Activated CD8-positive, alpha-beta memory T cell treated with anti-CD3 and anti-CD28 coated beads, Interleukin-2, amount 50 U/mL, for 48 hours (primary cell): ENCODE data around the gene HMCN1.
"Not testable (repeated sequence)": the region's sequence is repeated elsewhere in the genome, so short reads cannot be mapped to it uniquely, and the experiment has no call there.

Experiments used
- DNase-seq: peaks from one replicate; pipeline ENCODE4 v3.0.0-alpha.2; 2020

HMCN1 gene

DNA sequence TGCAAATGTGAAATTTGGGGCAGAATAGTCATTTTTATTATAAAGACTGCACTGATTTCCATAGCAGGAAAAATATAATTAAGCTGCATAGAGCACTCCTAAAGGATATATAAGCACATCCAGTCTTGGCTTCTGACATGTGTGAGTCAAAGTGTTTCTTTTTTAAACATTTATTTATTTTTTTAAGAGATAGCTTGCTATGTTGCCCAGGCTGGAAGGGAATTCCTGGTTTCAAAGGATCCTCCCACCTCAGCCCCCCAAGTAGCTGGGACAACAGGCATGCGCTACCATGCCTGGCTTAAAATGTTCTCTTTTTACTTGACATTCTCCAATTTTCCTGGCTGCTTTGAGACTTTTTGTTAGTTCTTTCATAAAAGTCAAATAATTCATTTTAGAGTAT, 126.1 kb downstream of the HMCN1 start:
- no peak for DNase-seq

DNA sequence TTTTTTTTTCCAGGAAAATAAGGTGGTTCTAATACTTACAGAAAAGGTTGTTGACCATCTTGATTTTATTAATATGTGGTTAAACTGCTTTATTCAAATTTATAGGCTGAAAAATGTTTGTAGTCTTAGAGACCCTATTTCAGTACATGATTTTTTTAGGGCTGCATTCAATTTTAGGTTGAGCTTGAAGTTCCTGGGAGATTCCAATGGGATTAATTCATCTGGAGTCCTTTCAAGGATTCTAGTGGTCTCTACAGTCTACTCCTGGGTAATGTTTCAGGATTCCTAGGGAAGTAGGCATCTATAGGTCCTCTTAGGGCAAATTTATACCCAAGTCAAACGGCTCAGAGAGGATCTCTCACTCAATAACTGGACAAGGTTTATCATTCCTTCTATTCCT, 126.7 kb downstream of the HMCN1 start:
- no peak for DNase-seq

DNA sequence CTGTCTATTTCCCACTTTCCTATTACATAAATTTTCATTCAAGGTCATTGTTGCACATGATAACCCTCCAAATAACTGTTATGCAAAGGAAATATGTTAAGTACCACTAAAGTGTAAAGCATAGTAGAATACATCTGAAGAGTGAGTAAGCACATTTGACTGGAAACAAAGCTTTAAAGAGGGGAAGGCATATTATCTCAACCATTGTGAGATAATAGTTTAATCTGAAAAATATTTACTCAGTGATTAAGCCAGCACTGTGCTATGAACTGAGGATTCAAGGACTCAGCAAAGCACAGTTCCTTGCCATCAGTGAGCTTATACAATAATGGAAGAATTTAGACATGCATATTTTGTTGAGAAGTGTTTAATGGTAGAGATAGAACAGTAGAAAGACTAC, 127.4 kb downstream of the HMCN1 start:
- no peak for DNase-seq

DNA sequence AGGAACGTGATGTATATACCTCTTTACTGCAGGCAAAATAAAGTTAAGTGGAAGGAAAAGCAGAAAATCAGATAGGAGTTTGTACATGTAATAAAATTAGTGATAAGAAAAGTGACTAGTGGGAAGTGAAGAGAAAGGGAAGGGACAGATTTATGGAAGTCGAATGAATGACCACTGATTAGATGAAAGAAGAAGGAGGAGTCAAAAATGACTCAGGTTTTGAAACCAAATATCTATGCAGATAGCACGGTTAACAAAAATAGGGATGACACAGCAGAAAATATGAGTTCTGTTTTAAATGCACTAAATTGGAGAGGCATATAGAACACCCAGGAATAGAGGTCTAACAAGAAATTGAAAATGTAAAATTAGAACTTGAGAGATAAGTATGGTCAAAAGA, 128.0 kb downstream of the HMCN1 start:
- DNase-seq = no peak

DNA sequence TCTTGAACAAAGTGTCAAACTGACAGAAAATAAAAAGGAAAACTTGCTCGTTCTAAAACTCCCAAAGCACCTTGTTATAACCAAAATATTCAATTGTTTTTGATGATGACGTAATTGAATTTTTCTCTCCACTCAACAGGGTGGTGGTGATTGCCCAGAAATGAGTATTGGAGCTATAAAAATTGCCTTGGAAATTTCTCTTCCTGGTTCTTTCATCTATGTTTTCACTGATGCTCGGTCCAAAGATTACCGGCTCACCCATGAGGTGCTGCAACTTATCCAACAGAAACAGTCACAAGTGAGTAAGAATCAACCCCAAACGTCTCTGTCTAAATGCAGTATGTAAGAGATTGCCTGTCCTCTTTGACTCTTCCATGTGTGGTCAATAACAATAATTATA, 130.1 kb downstream of the HMCN1 start:
- DNase-seq = no peak

DNA sequence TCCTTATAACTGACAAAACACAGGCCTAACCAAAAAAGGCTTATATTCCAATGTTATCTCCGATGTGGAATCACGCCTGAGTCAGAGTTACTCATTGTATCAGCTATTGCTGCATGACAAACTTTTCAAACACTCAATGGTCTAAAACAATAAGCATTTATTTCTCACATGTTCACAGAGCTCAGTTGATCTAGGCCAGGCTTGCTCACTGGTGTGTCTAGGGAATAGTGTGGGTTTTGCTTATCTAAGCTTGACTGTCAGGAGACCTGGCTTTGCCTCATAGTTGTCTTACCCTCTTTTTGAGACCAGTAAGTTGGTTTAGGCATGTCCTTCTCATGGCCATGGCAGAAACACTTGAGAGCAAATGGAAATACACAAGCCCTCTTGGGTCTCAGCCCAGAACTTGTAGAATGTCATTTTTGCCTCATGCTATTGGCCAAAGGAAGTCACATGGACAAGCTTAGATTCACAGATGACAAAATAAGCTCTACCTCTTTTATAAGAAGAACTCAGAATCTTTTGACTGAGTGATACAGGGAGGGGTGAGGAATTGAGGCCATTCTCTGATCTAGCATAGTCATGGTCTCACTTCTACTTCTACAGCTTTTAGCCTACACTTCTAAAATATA, 130.8 kb downstream of the HMCN1 start:
- no peak for DNase-seq

DNA sequence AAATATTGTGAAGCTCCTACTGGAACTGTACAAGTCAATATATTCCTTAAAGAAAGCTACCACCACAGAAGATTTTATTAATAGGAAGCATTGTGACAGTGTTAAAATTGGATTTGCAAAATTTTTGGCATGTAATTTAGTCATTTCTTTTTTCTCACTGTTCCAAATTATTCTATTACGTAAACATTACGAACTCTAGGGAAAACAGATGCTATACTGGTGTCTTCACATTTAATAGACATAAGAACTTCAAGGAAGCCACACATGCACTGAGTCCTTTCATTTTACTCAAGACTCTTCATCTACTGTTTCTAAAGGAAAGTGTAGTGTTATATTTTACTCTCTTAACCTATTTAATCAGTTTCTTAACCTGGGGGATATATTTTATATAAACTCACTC, 135.4 kb downstream of the HMCN1 start:
- no peak for DNase-seq

DNA sequence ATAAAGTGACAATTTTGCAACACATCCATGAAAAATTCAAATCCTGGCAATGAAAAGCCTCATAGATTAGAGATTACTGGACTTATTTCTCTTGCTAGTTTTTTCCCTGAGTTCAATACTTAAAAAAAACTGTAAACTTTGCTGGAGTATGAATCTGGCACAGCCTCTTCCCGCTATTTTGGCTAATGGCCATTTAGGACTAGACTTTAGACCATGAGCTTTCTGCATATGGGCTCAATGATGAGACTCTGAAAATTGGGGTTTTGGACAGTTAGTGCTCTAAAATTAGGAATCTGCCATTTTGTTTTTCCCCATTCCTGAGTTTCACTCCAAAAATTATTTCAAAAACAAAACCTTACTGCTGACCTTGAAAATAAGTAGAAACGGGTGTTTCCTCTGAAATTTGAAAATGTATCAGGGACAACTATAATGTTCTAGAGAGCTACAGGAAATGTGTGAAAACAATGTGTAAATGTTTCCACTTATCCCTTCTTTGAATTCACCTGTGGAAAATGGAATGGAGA, 137.5 kb downstream of the HMCN1 start:
- no peak for DNase-seq

DNA sequence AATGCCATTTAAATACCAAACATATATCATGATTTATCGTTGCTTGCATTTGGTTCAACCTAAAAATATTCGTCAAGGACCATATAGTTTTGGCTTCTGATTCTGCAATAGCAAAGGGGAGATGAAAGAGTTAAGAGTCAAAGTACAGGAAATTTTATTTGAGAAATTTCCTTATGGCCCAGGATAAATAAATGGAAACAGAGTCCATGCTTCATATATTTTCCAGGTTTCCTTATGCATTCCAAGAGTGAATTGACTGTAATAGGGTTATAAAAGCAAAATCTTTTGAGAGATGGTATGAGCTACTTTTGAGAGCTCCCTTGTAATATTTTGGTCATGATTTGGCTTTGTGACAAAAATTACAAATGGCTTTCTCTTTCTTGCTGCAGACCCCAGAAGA, 140.1 kb downstream of the HMCN1 start:
- DNase-seq = no peak

DNA sequence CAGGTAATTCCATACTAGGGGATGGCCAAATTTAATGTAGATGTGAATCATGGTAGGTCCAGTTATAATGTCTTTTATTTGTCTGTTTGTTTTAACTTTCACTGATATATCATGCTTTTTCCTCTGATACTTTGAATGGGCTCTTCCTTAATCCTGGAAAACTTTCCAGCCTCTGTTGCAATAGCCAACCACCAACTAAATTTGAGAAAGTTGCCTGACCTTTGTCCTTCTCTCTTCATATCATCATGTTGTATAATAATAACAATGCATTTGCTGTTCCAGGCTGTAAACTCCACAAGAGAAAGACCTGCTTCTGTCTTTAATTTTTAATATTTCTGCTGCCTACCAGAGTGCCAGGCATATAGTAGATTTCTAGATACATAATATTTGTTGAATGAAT, 146.1 kb downstream of the HMCN1 start:
- no peak for DNase-seq

DNA sequence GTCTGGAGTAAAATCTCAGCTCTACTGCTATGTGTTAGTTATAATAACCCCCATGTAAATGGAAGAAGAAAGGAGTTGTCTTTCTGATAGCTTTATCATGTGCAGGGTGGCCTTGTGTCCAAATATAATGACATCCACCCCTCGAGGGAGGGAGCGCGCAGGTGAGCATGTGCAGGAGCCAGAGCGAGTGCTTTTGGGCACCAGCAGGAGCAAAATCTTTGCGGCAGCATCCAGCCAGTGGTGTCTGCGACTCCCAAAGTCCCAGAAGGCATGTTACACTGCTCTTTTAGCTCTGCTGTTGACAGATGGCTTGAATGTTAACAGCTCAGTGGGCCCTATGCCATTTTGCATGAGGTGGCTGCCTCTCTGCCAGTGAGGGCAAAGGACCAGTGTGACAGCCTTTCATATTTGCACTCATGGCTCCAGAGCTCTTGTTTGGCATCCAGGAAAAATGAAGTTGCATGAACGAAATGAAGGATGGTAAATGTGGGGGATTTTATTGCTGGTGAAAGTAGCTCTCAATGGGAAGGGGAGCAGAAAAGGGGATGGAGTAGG, 146.7 kb downstream of the HMCN1 start:
- no peak for DNase-seq

DNA sequence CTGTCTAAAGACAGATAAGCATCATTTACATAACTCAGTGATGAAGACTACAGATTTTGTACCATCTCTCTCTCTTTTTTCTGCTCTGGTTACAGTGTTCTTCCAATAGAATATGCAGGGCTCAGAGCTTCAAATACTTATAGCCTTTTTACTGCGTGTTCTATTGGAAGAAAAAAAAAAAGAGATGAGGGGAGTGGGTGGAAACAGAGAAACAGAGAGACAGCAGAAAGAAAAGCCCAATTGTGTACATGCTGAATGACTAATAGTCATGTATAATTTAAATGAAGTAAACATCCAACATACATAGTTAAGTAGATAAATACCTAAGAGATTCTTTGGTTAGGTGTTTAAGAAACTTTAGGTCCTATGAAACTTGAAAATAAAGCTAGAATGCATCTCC, 151.9 kb downstream of the HMCN1 start:
- DNase-seq = no peak

DNA sequence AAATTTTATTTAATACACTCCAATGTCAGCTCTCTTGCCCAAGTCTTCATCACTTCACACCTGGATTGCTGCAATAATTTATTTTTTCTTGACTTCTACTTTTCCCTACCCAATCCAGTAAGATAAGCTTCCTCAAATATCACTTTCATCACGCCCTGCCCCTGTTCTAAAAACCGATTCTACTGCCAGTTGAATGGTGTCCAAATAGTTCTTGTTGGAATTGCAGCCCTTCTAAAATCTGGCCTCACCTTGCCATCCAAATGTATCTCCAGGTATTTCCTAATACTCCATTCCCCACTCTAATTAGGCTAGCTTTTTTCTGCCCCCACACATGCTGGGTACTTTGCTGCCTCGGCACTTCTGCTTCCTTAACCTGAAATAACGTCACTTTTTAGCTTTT, 152.5 kb downstream of the HMCN1 start:
- no peak for DNase-seq

DNA sequence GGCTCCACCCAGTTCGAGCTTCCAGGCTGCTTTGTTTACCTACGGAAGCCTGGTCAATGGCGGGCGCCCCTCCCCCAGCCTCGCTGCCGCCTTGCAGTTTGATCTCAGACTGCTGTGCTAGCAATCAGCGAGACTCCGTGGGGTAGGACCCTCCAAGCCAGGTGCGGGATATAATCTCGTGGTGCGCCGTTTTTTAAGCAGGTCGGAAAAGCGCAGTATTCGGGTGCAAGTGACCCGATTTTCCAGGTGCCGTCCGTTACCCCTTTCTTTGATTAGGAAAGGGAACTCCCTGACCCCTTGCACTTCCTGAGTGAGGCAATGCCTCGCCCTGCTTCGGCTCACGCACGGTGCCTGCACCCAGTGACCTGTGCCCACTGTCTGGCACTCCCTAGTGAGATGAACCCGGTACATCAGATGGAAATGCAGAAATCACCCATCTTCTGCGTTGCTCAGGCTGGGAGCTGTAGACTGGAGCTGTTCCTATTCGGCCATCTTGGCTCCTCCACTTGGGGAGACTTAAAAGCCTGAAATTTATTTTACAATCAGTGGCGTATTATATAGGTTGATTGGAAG, 158.7 kb downstream of the HMCN1 start:
- not testable (repeated sequence) for DNase-seq

DNA sequence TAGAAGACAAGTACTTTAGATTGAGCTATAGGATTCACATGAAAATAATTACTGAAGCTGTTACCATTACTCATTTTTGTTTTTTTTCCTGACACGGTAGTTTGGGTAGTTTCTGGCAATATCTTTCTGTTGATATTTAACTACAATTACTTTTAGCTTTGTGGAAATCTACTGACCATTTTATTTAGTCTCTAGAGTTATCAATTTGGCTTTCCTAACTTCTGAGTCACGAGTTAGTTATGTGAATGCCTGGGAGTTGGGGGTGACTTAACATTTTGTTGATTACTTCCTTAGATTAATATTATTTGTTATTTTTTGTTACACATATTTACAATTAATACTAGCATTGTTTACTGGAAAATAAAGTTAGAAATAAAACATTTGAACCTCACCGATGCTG, 160.6 kb downstream of the HMCN1 start:
- no peak for DNase-seq

DNA sequence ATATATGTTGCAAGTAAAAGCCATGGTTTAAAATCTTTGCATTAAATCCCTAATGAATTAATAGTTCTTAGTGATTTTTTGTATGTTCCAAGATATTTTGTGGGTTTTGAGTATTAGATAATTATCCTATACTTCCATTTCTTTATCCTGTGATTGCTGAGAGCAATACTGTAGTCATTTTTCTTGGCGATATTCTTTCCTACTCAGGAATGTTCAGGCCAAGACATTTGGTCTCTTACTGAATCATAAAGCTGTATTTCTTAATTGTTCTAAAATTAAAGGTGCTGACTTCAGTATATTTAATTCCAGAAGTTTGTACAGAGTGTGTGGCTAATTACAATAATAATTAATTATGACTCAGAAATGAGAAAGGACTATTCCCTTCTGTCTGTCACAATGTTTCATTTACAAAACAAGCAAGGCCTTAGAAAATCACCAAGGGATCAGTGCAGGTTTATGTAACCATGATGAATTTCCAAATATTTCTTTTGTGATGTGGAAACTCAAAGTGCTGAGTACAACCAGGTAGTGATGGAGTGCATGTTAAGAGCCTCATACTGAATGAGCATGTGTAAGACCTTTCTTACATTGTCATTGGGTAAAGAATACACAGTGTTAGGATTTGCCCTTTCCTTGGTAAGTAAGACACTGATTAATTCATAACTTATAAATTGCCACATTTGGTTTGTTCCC, 161.2 kb downstream of the HMCN1 start:
- no peak for DNase-seq

DNA sequence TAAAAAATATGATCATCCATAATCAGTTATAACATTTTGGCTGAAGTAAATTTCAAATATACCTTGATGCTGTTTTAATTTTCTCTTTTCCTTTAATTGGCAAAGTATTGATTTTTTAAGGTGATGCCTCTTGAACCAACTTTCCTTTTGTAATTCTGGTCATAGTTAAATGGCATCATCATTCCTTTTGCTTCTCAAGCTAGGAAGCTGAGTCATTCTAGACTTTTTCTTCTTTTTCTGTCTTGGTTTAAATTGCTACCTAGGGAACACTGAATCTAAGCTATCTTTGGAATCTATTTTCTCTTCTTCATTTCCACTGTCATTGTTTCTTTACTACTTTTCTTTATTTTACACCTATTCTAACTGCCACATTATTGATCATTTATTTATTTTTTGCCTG, 162.7 kb downstream of the HMCN1 start:
- no peak for DNase-seq

DNA sequence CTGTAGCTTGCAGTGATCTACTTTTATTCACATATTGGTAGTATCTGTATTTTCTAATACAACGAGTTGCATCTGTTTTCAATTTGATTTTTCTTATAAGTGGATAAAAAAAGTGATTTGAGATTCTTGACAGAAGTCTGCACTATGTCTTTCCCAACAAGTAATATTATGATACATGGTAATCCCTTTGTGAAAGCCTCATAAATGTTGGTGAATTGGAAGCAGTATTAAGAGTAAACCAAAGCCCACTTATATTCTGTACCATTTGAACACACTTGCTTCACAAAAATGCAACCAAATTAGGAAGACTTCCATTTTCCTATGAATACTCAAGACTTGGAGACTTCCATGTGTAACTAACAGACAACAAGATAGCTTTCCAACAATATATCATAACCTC, 172.0 kb downstream of the HMCN1 start:
- DNase-seq = no peak

DNA sequence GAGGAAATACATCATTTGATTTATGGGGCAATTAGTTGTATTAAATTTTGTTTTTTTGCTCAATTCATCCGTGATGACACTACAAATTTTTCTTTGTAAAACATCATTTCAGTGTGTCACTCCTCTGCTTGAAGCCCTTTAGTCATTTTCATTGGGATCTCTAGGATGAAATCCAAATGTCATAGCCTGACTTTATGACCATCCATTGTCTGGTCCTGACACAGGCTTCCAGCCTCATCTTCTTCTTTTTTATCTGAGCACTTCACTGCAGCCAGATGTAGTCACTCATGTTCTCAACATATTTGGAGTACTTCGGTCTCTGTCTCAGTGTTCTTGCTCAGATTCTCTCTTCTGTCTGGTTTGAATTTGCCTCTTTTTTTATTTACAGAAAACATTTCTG, 173.1 kb downstream of the HMCN1 start:
- DNase-seq = no peak

DNA sequence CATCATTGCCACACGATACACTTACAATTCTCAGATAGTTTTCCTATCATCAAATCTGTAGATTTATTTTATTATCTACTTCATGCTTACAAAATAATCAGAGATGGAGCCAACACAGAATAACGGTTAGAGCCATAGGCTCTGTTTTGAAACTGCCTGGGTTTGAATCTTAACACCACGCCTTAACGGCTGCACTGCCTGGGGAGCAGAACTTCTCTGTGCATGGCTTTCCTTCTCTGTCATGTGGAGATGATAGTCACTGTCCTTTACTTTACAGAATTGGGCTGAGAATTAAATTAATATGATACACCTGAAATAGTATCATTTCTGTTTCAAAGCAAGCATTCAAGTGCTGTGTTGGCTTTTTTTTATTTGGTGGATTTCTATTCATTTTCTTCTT, 177.8 kb downstream of the HMCN1 start:
- no peak for DNase-seq

DNA sequence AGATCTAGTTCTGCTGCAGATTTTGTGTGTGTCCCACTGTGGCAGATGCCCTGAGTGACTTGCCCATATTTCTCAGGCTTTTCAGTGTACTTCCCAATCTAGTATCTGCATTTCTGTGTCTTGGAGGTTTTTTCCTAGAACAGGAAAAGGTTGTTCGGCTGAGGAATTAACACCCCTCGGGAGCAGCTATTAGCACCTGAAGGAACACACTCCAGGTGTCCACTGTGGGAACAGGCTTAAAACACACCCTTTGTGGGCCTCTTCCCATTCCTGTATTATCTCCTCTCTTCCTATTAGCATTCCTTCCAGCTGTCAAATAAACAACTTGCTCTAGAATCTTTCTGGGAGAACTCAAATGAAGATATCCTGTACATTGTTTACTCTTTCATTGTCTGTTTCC, 178.3 kb downstream of the HMCN1 start:
- no peak for DNase-seq

DNA sequence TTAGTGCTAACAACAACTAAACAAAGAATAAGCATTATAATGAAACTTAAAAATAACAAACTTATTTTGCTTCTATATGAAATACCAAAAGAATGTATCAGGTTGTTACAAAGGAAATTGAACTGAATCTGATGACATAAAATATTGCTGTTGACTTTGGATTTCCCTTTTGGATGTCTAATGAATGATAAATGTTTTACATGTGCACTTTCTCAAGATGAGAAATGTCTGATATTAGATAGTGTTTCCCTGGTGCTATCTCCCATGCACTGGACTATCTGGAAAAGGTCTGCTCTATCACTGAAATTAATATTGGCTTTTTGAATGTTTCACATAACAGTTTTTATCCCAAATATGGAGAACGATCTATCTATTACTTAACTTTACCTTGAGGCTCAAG, 179.9 kb downstream of the HMCN1 start:
- DNase-seq = no peak

DNA sequence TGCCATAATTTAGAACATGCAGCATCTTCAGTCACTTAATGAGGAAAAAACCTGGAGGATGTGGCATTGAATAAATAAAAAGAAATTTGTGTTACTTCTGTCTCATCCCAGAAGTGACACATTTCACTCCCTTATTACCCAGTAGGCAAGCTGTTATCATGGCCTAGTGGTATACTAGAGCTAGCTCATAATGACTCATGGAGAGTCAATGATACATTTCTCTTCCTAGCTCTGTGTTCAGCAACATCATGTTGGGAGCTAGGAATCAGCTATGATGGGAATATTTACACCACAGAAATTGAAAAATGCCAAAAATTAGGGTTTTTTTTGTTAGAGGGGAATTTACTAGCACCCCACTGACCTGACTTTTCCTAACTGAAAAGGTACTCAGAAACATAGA, 182.7 kb downstream of the HMCN1 start:
- no peak for DNase-seq

DNA sequence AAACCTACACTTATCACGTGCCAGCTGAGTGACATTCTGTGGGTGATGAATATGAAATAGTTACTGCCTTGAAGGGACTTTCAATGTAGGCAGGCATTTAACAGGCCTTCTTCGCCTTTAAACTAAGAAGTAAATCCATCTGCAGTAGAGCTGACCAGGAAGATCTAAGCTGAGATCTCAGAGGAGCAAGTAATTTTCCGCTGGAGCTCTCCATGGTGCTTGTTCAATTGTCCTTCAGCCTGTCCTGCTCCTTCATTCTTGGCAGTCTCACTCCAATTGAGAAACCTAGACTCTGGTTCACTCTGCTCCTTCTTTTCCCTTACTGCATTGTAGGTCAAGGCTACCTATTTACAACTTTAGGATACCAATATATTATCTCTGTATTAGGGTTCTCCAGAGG, 183.5 kb downstream of the HMCN1 start:
- no peak for DNase-seq
